HEK293 (cell line): ENCODE results near the gene DOCK8.

Source experiments
- CTCF ChIA-PET: fragments of 350-600 bp; formaldehyde crosslinking; extraction: SDS; loops from one replicate; lab custom pipeline; 2021; ENCODE audit warnings: antibody characterized with exemption; lab: Yijun Ruan, JAX
- POLR2A ChIA-PET: fragments of 300-600 bp; formaldehyde crosslinking; extraction: SDS; loops from one replicate; lab custom pipeline; 2020; ENCODE audit warnings: antibody characterized with exemption, inconsistent platforms; lab: Yijun Ruan, JAX
- H3K27ac ChIP-seq: fragments of 200-500 bp; sonication (Bioruptor generic); 2 replicates; pipeline ENCODE4 v1.5.1; 2014; ENCODE audit warnings: low read depth, low read length, control low read depth, inconsistent platforms; ENCODE audit errors: extremely low read depth
- H3K36me3 ChIP-seq, 2 experiments: fragments of 200-500 bp in 1 of 2; sonication (Bioruptor generic) in 1 of 2; 1 replicate in 1 of 2; 2 replicates in 1 of 2; pipeline ENCODE4 v1.5.1; 2014 to 2017; ENCODE audit warnings: inconsistent platforms in 2 of 2, low read length in 2 of 2; ENCODE audit not compliant: control insufficient read depth in 2 of 2, insufficient read depth in 1 of 2
- H3K4me1 ChIP-seq: fragments of 200-500 bp; sonication (Bioruptor generic); 2 replicates; pipeline ENCODE4 v1.5.1; 2014; ENCODE audit warnings: mild to moderate bottlenecking, low read length, inconsistent platforms; ENCODE audit not compliant: control insufficient read depth, insufficient read depth
- H3K4me3 ChIP-seq: 2 replicates; pipeline ENCODE4 v1.5.1; 2011; ENCODE audit warnings: low read depth, mild to moderate bottlenecking, control low read depth, low read length, moderate library complexity
- H3K9me3 ChIP-seq: fragments of 200-500 bp; sonication (Bioruptor generic); 2 replicates; pipeline ENCODE4 v1.5.1; 2014; ENCODE audit warnings: low read depth, low read length, inconsistent platforms; ENCODE audit not compliant: control insufficient read depth, insufficient read depth
- ZFHX2 ChIP-seq: fragments of 450-650 bp; formaldehyde crosslinking; conservative IDR thresholded peaks from 2 replicates; pipeline ENCODE4 v1.5.1; 2016; ENCODE audit warnings: missing biosample characterization, missing genetic modification characterization
- ZNF140 ChIP-seq: fragments of 450-650 bp; formaldehyde crosslinking; IDR thresholded peaks from 2 replicates; pipeline ENCODE4 v1.5.1; 2016; ENCODE audit warnings: missing biosample characterization, missing genetic modification characterization
- ZNF292 ChIP-seq: fragments of 450-650 bp; formaldehyde crosslinking; IDR thresholded peaks from 2 replicates; pipeline ENCODE4 v1.5.1; 2016; ENCODE audit warnings: low read depth, missing biosample characterization, missing genetic modification characterization, borderline replicate concordance
- ZNF529 ChIP-seq: fragments of 450-650 bp; formaldehyde crosslinking; IDR thresholded peaks from 2 replicates; pipeline ENCODE4 v1.5.1; 2017; ENCODE audit warnings: missing genetic modification characterization, missing biosample characterization; ENCODE audit not compliant: insufficient replicate concordance
- TF ChIP-seq, protein P1 (sequence below): fragments of 450-650 bp; formaldehyde crosslinking; IDR thresholded peaks from 2 replicates; pipeline ENCODE4 v1.5.1; 2017; ENCODE audit warnings: missing biosample characterization, missing genetic modification characterization
- TF ChIP-seq, protein P2 (sequence below): fragments of 450-650 bp; formaldehyde crosslinking; IDR thresholded peaks from 2 replicates; pipeline ENCODE4 v1.5.1; 2016; ENCODE audit warnings: missing biosample characterization, missing genetic modification characterization
- TF ChIP-seq, protein P3 (sequence below): fragments of 450-650 bp; formaldehyde crosslinking; IDR thresholded peaks from 2 replicates; pipeline ENCODE4 v1.5.1; 2016; ENCODE audit warnings: missing biosample characterization, missing genetic modification characterization
- TF ChIP-seq, protein P4 (sequence below): fragments of 450-650 bp; formaldehyde crosslinking; IDR thresholded peaks from 2 replicates; pipeline ENCODE4 v1.5.1; 2016; ENCODE audit warnings: missing biosample characterization, missing genetic modification characterization, borderline replicate concordance

The DOCK8 gene

DNA sequence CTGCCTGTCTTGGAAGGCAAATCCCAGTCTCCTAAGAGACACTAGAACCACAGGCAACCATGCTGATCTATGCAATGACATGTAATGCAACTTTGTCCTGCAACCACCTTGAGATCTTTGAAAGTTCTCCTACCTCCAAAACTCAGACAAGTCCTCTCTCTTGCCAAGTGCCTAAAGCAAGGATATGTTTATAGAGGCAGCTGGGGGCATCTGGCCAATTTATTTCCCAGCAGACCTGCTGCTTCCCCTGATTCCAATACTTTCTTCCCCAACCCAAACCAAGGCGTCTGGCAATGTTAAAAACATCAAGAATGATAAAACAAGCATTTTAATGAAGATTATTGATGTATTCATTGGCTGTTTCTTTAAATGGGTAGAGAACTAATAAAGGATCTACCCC lies 138.4 kb downstream of the DOCK8 start (continued):
- TF ChIP-seq, protein P1, sequence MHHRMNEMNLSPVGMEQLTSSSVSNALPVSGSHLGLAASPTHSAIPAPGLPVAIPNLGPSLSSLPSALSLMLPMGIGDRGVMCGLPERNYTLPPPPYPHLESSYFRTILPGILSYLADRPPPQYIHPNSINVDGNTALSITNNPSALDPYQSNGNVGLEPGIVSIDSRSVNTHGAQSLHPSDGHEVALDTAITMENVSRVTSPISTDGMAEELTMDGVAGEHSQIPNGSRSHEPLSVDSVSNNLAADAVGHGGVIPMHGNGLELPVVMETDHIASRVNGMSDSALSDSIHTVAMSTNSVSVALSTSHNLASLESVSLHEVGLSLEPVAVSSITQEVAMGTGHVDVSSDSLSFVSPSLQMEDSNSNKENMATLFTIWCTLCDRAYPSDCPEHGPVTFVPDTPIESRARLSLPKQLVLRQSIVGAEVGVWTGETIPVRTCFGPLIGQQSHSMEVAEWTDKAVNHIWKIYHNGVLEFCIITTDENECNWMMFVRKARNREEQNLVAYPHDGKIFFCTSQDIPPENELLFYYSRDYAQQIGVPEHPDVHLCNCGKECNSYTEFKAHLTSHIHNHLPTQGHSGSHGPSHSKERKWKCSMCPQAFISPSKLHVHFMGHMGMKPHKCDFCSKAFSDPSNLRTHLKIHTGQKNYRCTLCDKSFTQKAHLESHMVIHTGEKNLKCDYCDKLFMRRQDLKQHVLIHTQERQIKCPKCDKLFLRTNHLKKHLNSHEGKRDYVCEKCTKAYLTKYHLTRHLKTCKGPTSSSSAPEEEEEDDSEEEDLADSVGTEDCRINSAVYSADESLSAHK (tag by site-specific recombination) = no peak

DNA sequence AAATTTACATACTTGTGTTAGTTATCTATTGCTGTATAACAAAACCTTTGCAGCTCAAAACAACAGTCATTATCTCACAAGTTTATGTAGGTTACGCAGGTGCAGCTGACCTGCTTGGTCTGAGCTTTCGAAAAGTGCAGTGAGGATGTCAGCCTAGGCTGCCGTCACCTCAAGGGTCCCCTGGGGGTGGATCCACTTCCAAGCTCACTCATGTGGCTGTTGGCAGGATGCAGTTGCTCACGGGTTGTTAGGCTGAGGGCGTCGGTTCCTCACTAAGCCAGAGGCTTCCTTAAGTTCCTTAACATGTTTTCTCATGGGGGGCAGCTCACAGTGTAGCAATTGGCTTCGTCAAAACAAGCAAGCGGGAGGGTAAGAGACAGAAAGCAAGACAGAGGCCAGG lies 139.8 kb downstream of the DOCK8 start:
- Histone ChIP-seq H3K4me3 (no peak overlapping the region), H3K9me3 (no peaks in the 10 kb centered on the region), H3K36me3 (no peaks in the 10 kb centered on the region), H3K27ac (no peak overlapping the region), H3K4me1 (no peaks in the 10 kb centered on the region)
- TF ChIP-seq, protein P2, sequence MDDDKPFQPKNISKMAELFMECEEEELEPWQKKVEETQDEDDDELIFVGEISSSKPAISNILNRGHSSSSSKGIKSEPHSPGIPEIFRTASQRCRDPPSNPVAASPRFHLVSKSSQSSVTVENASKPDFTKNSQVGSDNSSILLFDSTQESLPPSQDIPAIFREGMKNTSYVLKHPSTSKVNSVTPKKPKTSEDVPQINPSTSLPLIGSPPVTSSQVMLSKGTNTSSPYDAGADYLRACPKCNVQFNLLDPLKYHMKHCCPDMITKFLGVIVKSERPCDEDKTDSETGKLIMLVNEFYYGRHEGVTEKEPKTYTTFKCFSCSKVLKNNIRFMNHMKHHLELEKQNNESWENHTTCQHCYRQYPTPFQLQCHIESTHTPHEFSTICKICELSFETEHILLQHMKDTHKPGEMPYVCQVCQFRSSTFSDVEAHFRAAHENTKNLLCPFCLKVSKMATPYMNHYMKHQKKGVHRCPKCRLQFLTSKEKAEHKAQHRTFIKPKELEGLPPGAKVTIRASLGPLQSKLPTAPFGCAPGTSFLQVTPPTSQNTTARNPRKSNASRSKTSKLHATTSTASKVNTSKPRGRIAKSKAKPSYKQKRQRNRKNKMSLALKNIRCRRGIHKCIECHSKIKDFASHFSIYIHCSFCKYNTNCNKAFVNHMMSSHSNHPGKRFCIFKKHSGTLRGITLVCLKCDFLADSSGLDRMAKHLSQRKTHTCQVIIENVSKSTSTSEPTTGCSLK (tag by site-specific recombination) = no peak
- no peak for TF ChIP-seq ZNF292 (tag by site-specific recombination)
- TF ChIP-seq, protein P3, sequence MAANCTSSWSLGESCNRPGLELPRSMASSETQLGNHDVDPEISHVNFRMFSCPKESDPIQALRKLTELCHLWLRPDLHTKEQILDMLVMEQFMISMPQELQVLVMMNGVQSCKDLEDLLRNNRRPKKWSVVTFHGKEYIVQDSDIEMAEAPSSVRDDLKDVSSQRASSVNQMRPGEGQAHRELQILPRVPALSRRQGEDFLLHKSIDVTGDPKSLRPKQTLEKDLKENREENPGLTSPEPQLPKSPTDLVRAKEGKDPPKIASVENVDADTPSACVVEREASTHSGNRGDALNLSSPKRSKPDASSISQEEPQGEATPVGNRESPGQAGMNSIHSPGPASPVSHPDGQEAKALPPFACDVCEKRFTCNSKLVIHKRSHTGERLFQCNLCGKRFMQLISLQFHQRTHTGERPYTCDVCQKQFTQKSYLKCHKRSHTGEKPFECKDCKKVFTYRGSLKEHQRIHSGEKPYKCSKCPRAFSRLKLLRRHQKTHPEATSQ (tag by site-specific recombination) = no peak
- TF ChIP-seq ZNF529 (tag by site-specific recombination) = no peak
- TF ChIP-seq, protein P4, sequence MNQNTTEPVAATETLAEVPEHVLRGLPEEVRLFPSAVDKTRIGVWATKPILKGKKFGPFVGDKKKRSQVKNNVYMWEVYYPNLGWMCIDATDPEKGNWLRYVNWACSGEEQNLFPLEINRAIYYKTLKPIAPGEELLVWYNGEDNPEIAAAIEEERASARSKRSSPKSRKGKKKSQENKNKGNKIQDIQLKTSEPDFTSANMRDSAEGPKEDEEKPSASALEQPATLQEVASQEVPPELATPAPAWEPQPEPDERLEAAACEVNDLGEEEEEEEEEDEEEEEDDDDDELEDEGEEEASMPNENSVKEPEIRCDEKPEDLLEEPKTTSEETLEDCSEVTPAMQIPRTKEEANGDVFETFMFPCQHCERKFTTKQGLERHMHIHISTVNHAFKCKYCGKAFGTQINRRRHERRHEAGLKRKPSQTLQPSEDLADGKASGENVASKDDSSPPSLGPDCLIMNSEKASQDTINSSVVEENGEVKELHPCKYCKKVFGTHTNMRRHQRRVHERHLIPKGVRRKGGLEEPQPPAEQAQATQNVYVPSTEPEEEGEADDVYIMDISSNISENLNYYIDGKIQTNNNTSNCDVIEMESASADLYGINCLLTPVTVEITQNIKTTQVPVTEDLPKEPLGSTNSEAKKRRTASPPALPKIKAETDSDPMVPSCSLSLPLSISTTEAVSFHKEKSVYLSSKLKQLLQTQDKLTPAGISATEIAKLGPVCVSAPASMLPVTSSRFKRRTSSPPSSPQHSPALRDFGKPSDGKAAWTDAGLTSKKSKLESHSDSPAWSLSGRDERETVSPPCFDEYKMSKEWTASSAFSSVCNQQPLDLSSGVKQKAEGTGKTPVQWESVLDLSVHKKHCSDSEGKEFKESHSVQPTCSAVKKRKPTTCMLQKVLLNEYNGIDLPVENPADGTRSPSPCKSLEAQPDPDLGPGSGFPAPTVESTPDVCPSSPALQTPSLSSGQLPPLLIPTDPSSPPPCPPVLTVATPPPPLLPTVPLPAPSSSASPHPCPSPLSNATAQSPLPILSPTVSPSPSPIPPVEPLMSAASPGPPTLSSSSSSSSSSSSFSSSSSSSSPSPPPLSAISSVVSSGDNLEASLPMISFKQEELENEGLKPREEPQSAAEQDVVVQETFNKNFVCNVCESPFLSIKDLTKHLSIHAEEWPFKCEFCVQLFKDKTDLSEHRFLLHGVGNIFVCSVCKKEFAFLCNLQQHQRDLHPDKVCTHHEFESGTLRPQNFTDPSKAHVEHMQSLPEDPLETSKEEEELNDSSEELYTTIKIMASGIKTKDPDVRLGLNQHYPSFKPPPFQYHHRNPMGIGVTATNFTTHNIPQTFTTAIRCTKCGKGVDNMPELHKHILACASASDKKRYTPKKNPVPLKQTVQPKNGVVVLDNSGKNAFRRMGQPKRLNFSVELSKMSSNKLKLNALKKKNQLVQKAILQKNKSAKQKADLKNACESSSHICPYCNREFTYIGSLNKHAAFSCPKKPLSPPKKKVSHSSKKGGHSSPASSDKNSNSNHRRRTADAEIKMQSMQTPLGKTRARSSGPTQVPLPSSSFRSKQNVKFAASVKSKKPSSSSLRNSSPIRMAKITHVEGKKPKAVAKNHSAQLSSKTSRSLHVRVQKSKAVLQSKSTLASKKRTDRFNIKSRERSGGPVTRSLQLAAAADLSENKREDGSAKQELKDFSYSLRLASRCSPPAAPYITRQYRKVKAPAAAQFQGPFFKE (tag by site-specific recombination) = no peak
- no peak for TF ChIP-seq ZNF140 (tag by site-specific recombination)
- ChIA-PET CTCF (interaction anchor here (1.0 kb wide), 1 partner anchor 655 kb away, joined by 5 read pairs; no protein-coding TSS in a partner anchor), POLR2A (no interaction called here)

DNA sequence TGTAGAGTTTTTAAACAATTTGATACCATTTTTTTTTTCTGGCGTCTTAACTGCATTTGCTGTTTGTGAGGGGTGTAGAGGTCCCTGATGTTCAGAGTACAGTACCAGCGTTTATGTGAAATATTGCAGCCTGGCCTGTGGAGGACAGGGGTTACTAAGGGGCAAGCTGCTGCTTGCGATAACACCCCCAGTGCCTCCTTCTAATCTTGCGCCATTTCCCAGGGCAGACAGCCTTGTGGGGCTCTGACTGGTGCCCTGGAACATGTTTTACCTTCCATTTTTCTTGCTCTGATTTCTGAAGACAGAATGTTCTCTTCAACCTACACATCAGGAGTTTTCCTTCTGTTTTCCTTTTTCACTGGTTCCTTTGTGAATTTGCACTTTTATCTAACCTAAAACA lies 142.9 kb downstream of the DOCK8 start:
- no peak for TF ChIP-seq ZFHX2 (tag by site-specific recombination)
- Histone ChIP-seq H3K9me3 (no peaks in the 10 kb centered on the region), H3K36me3 (no peaks in the 10 kb centered on the region), H3K4me1 (no peaks in the 10 kb centered on the region), H3K4me3 (no peak overlapping the region), H3K27ac (no peak overlapping the region)
- POLR2A ChIA-PET = no interaction called here
- CTCF ChIA-PET = no interaction called here
